ENCODE data around the gene SPAG16.

DNA sequence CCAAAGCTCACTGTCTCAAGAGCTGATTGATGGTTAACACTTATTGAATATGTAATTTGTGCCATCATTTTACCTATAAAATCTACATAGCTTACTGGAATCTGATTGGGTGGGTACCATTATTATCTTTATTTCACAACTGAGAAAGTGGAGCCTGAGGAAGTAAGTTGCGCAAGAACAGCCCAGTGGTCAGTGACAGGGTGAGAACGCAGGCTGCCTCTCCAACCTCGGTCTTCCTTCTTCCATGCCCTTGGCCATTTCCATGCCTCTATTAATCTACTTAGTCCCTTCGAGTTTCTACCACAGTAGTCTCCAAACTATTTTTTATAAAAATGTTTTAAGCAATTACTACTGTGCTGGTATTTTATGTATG is 735.7 kb downstream of the SPAG16 start:
- TF ChIP-seq, protein P1, sequence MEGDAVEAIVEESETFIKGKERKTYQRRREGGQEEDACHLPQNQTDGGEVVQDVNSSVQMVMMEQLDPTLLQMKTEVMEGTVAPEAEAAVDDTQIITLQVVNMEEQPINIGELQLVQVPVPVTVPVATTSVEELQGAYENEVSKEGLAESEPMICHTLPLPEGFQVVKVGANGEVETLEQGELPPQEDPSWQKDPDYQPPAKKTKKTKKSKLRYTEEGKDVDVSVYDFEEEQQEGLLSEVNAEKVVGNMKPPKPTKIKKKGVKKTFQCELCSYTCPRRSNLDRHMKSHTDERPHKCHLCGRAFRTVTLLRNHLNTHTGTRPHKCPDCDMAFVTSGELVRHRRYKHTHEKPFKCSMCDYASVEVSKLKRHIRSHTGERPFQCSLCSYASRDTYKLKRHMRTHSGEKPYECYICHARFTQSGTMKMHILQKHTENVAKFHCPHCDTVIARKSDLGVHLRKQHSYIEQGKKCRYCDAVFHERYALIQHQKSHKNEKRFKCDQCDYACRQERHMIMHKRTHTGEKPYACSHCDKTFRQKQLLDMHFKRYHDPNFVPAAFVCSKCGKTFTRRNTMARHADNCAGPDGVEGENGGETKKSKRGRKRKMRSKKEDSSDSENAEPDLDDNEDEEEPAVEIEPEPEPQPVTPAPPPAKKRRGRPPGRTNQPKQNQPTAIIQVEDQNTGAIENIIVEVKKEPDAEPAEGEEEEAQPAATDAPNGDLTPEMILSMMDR (IDR thresholded peaks at IDR 0.05; ENCODE audit: low read depth, low read length): no peak
- TF ChIP-seq, protein P2, sequence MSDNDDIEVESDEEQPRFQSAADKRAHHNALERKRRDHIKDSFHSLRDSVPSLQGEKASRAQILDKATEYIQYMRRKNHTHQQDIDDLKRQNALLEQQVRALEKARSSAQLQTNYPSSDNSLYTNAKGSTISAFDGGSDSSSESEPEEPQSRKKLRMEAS (IDR thresholded peaks at IDR 0.05; ENCODE audit: low read depth, low read length): no peak
- TF ChIP-seq POLR2A (IDR thresholded peaks at IDR 0.05; ENCODE audit: extremely low read depth, insufficient read length): no peak
- TF ChIP-seq MYC (IDR thresholded peaks at IDR 0.05; ENCODE audit: low read depth, low read length): no peak

Data from NB4 (cell line).